Measurements from ENCODE around the gene ERICH3. TPM values are rescaled to one million over a fixed set of nuclear protein-coding genes. Genes with fewer than 3 reads are reported as not detected.

Gene ERICH3
- total and polyA plus RNA-seq, 8 donors, result 0.06 to 6.8 (median 3.6) TPM

- ATAC-seq (no peak), DNase-seq (no peak)
- intact Hi-C loops (cut with DNase I), result no loop called here
- Histone ChIP-seq H3K36me3 (no peaks in the 10 kb centered on the region), H3K9me3 (no peaks in the 10 kb centered on the region), H3K27me3 (no peaks in the 10 kb centered on the region), H3K4me1 (no peaks in the 10 kb centered on the region), H3K4me3 (no peak overlapping the region), H3K27ac (no peak overlapping the region)
- no peak for TF ChIP-seq CTCF (IDR thresholded peaks at IDR 0.05)
Measured at GRCh38 chr1:74593887-74594866, 79.4 kb downstream of the ERICH3 start.

DNA sequence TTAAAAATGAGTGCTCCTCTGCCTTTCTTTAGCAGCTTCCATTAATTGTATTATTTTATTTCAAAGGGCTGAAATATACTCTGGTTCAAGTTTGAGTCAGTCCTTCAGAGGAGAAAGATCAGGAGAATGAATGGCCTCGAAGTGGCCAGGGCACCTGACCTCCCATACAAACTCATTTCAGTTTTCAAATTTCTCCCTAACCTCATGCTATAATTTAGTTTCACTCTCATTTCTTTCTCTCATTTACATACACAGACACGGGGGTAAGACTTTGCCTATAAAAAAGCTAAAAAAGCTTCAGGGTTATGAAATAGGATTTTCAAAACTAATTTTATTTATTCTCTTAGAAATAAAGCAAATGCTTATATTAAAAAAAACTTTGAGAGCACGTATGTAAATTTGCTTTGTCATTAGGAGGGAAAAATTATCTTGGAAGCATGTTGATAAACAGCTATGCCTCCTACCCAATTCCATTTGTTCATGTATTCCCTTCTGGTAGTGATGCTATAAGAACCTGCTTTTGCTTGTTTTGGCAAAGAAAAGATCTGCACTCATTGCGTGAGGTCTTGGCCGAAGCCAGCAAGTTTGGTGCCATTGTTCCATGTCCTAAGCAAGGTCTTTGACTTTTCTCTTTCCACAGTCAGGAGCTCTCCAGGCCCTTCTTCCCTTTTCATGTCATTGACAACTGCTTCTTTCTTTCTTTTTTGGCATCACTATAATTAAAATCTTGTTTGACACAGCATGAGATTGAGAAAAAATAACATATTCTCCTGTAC, 80.8 kb downstream of the ERICH3 start:
- no peaks in the 10 kb centered on the region for H3K36me3 ChIP-seq
- ATAC-seq (no peak), DNase-seq (no peak)
- TF ChIP-seq CTCF (IDR thresholded peaks at IDR 0.05), result no peak
- intact Hi-C loops (cut with DNase I), result no loop called here
- H3K27me3 ChIP-seq, result no peaks in the 10 kb centered on the region
- H3K27ac ChIP-seq, result no peak overlapping the region
- H3K4me1 ChIP-seq, result no peaks in the 10 kb centered on the region
- H3K9me3 ChIP-seq, result no peaks in the 10 kb centered on the region
- no peak overlapping the region for H3K4me3 ChIP-seq

DNA sequence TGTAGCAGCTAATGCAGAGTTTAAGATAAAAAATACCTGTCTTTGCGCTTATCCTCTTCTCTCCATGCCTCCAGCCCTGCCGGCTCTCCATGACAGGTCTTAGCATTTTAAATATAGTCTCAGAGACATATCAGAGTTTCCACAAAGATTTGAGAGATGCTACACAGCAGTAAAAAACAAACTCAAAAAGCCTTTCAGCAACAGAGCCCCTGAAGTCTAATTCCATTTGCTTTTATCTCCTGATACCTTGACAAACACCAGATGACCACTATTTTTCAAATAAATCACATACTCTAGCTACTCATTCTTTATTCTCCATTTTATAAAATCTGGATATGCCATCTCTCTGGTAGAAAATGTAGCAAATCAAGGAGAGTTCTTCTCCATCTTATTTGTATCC, 81.6 kb downstream of the ERICH3 start:
- intact Hi-C loops (cut with DNase I), result no loop called here
- DNase-seq, result no peak
- no peaks in the 10 kb centered on the region for H3K4me1 ChIP-seq
- no peaks in the 10 kb centered on the region for H3K27me3 ChIP-seq
- no peak overlapping the region for H3K4me3 ChIP-seq
- ATAC-seq, result no peak
- TF ChIP-seq CTCF (IDR thresholded peaks at IDR 0.05), result no peak
- H3K36me3 ChIP-seq, result no peaks in the 10 kb centered on the region
- H3K27ac ChIP-seq, result no peak overlapping the region
- H3K9me3 ChIP-seq, result no peaks in the 10 kb centered on the region

GRCh38 chr1:74590288-74590687, 83.3 kb downstream of the ERICH3 start:
- DNase-seq (no peak), ATAC-seq (no peak)
- Histone ChIP-seq H3K9me3 (no peaks in the 10 kb centered on the region), H3K36me3 (no peaks in the 10 kb centered on the region), H3K4me3 (no peak overlapping the region), H3K4me1 (no peaks in the 10 kb centered on the region), H3K27ac (no peak overlapping the region), H3K27me3 (no peaks in the 10 kb centered on the region)
- TF ChIP-seq CTCF (IDR thresholded peaks at IDR 0.05), result no peak
- intact Hi-C loops (cut with DNase I), result no loop called here

- Histone ChIP-seq H3K27ac (no peak overlapping the region), H3K4me1 (no peaks in the 10 kb centered on the region), H3K9me3 (no peaks in the 10 kb centered on the region), H3K4me3 (no peak overlapping the region), H3K36me3 (no peaks in the 10 kb centered on the region), H3K27me3 (no peaks in the 10 kb centered on the region)
- ATAC-seq (no peak), DNase-seq (no peak)
- no peak for TF ChIP-seq CTCF (IDR thresholded peaks at IDR 0.05)
- intact Hi-C loops (cut with DNase I), result no loop called here
Measured at GRCh38 chr1:74587888-74588287, 85.7 kb downstream of the ERICH3 start.

All from left lung (tissue), 10 donors.